IPS-18c (cell line): ENCODE results near the gene AGPAT1.
A peak's percentile ranks its signal among the peaks of the same experiment; 100 is the strongest.
"Not testable (repeated sequence)": the region's sequence is repeated elsewhere in the genome, so short reads cannot be mapped to it uniquely, and the experiment has no call there.

Experiments used
- H3K4me3 ChIP-seq: 2 replicates; pipeline ENCODE4 v1.7.0; 2013; ENCODE audit warnings: low read depth, mild to moderate bottlenecking, low read length, moderate library complexity; ENCODE audit not compliant: insufficient read depth
- H3K9me3 ChIP-seq: one replicate; pipeline ENCODE4 v1.6.1; 2013; ENCODE audit warnings: mild to moderate bottlenecking, low read length, moderate library complexity; ENCODE audit not compliant: control insufficient read depth, insufficient read depth

Gene AGPAT1

GRCh38 chr6:32203426-32204267, 27.8 kb upstream of the AGPAT1 start:
- no peak overlapping the region for H3K4me3 ChIP-seq

GRCh38 chr6:32202186-32202585, 26.3 kb upstream of the AGPAT1 start:
- no peak overlapping the region for H3K4me3 ChIP-seq
- no peaks in the 10 kb centered on the region for H3K9me3 ChIP-seq

More at GRCh38 chr6:32203426-32204267, 27.8 kb upstream of the AGPAT1 start:
- peaks cover 3% of the 10 kb centered on the region for H3K9me3 ChIP-seq

- Histone ChIP-seq H3K9me3 (no peaks in the 10 kb centered on the region), H3K4me3 (no peak overlapping the region)
These were observed 25.0 kb upstream of the AGPAT1 start for GRCh38 chr6:32200711-32201475.

GRCh38 chr6:32198866-32199265, 23.0 kb upstream of the AGPAT1 start:
- Histone ChIP-seq H3K4me3 (no peak overlapping the region), H3K9me3 (no peaks in the 10 kb centered on the region)

- Histone ChIP-seq H3K4me3 (no peak overlapping the region), H3K9me3 (no peaks in the 10 kb centered on the region)
These were observed 22.4 kb upstream of the AGPAT1 start for GRCh38 chr6:32198345-32198696.

- H3K9me3 ChIP-seq, result no peaks in the 10 kb centered on the region
These were observed 21.1 kb upstream of the AGPAT1 start for GRCh38 chr6:32196682-32197616.

GRCh38 chr6:32195902-32196681, 20.2 kb upstream of the AGPAT1 start:
- H3K4me3 ChIP-seq, result peak overlapping the region; percentile 97
- no peaks in the 10 kb centered on the region for H3K9me3 ChIP-seq

More at GRCh38 chr6:32196682-32197616, 21.1 kb upstream of the AGPAT1 start:
- H3K4me3 ChIP-seq, result peak overlapping the region; percentile 97

GRCh38 chr6:32195652-32195901, 19.7 kb upstream of the AGPAT1 start:
- Histone ChIP-seq H3K4me3 (peak overlapping the region; percentile 97; the same call in 1 of the 2 replicates), H3K9me3 (no peaks in the 10 kb centered on the region)

GRCh38 chr6:32194825-32195651, 19.2 kb upstream of the AGPAT1 start:
- H3K4me3 ChIP-seq, result peak overlapping the region; percentile 51
- H3K9me3 ChIP-seq, result no peaks in the 10 kb centered on the region

GRCh38 chr6:32194388-32194787, 18.5 kb upstream of the AGPAT1 start:
- no peaks in the 10 kb centered on the region for H3K9me3 ChIP-seq
- H3K4me3 ChIP-seq, result no peak overlapping the region

GRCh38 chr6:32193096-32193495, 17.2 kb upstream of the AGPAT1 start:
- H3K9me3 ChIP-seq, H3K4me3 ChIP-seq: not testable (repeated sequence)

- no peak within 1 kb of the TSS; the same call in none of the 2 replicates for H3K4me3 ChIP-seq
- no peaks in the 10 kb centered on the region for H3K9me3 ChIP-seq
These were observed 16.7 kb upstream of the AGPAT1 start, which contains the start of gene GPSM3 for GRCh38 chr6:32192608-32193039. TSS of gene GPSM3 (minus strand) at chr6:32192643. CDS start at chr6:32192513, 130 bp downstream.

- Histone ChIP-seq H3K9me3 (no peaks in the 10 kb centered on the region), H3K4me3 (no peak overlapping the region; the same call in none of the 2 replicates)
These were observed 16.1 kb upstream of the AGPAT1 start for GRCh38 chr6:32191696-32192607.

- Histone ChIP-seq H3K9me3 (no peaks in the 10 kb centered on the region), H3K4me3 (peak overlapping the region; percentile 15; the same call in 1 of the 2 replicates)
These were observed 15.2 kb upstream of the AGPAT1 start for GRCh38 chr6:32190911-32191677.
